GM21737 (cell line): ENCODE results near the gene MYBPHL.

ENCODE experiments used
- ATAC-seq: cut with Tn5 transposase; IDR thresholded peaks from one replicate; pipeline ENCODE4 v1.9.1; 2021; ENCODE audit warnings: mild to moderate bottlenecking, moderate library complexity; ENCODE audit not compliant: unreplicated experiment

The MYBPHL gene

DNA sequence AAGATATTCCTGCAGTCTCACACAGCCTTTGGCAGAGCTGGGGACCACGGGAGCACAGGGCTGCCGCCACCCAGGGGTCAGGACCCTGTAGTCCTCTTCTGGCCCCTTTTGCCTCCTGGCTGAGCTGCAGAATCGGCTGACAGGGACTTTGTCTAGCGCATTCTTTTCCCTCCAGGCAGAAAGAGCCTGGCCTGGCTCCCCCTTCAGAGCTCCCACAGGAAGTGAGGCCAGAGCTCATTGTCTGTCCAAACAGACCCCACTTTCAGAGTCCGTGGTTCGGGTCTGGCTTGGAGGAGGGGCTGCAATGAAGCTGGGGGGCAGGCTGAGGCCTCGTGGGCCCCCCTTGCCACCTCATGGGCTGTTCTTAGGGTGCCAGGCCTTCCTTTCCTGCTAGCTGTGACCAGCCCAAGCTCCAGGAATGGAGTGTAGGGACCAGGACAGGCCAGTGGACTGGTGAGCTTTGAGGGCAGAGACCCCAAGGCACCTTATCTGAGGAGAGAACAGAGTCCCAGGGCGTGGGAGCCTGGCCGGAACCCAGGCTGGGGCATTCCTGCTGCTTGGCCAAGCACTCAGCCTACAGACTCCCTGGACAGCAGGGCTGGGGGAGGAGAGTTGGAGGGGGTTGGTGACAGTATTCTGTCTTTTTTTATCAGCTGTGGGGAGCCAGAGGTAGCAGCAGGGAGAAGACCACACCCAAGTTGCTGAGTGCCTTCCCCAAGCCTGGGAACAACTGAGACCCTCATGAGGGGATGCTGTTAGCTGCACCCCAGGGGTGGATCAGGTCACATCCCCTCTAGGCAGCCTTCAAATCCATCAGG lies 52.8 kb downstream of the MYBPHL start:
- no peak for ATAC-seq

DNA sequence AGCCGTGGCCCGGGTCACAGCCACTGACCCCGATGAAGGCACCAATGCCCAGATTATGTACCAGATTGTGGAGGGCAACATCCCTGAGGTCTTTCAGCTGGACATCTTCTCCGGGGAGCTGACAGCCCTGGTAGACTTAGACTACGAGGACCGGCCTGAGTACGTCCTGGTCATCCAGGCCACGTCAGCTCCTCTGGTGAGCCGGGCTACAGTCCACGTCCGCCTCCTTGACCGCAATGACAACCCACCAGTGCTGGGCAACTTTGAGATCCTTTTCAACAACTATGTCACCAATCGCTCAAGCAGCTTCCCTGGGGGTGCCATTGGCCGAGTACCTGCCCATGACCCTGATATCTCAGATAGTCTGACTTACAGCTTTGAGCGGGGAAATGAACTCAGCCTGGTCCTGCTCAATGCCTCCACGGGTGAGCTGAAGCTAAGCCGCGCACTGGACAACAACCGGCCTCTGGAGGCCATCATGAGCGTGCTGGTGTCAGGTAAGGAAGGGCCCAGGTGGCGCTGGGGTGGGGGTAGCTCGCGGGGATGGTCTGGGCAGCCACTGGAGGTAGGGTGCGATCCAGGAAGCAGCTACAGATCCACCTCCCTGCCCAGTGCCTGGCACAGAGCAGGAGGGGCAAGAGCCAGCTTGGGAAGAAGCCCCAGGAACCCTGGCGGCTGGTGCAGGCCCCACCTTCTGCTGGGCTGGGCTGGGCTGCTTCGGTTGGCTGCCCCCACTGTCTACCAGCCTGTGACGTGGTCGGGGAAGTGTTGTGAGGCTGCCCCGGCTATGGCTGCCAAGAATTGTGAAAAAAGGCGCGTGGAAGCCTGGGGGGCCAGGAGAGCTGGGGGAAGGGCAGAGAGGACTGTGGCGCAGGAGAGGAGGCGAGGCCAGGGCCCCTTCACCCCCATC lies 53.7 kb downstream of the MYBPHL start:
- ATAC-seq, result no peak

DNA sequence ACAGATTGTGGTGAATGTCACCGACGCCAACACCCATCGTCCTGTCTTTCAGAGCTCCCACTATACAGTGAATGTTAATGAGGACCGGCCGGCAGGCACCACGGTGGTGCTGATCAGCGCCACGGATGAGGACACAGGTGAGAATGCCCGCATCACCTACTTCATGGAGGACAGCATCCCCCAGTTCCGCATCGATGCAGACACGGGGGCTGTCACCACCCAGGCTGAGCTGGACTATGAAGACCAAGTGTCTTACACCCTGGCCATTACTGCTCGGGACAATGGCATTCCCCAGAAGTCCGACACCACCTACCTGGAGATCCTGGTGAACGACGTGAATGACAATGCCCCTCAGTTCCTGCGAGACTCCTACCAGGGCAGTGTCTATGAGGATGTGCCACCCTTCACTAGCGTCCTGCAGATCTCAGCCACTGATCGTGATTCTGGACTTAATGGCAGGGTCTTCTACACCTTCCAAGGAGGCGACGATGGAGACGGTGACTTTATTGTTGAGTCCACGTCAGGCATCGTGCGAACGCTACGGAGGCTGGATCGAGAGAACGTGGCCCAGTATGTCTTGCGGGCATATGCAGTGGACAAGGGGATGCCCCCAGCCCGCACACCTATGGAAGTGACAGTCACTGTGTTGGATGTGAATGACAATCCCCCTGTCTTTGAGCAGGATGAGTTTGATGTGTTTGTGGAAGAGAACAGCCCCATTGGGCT lies 54.5 kb downstream of the MYBPHL start:
- ATAC-seq, result no peak

DNA sequence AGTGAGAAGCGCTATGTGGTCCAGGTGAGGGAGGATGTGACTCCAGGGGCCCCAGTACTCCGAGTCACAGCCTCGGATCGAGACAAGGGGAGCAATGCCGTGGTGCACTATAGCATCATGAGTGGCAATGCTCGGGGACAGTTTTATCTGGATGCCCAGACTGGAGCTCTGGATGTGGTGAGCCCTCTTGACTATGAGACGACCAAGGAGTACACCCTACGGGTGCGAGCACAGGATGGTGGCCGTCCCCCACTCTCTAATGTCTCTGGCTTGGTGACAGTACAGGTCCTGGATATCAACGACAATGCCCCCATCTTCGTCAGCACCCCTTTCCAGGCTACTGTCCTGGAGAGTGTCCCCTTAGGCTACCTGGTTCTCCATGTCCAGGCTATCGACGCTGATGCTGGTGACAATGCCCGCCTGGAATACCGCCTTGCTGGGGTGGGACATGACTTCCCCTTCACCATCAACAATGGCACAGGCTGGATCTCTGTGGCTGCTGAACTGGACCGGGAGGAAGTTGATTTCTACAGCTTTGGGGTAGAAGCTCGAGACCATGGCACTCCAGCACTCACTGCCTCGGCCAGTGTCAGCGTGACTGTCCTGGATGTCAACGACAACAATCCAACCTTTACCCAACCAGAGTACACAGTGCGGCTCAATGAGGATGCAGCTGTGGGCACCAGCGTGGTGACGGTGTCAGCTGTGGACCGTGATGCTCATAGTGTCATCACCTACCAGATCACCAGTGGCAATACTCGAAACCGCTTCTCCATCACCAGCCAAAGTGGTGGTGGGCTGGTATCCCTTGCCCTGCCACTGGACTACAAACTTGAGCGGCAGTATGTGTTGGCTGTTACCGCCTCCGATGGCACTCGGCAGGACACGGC lies 55.3 kb downstream of the MYBPHL start:
- ATAC-seq, result no peak

DNA sequence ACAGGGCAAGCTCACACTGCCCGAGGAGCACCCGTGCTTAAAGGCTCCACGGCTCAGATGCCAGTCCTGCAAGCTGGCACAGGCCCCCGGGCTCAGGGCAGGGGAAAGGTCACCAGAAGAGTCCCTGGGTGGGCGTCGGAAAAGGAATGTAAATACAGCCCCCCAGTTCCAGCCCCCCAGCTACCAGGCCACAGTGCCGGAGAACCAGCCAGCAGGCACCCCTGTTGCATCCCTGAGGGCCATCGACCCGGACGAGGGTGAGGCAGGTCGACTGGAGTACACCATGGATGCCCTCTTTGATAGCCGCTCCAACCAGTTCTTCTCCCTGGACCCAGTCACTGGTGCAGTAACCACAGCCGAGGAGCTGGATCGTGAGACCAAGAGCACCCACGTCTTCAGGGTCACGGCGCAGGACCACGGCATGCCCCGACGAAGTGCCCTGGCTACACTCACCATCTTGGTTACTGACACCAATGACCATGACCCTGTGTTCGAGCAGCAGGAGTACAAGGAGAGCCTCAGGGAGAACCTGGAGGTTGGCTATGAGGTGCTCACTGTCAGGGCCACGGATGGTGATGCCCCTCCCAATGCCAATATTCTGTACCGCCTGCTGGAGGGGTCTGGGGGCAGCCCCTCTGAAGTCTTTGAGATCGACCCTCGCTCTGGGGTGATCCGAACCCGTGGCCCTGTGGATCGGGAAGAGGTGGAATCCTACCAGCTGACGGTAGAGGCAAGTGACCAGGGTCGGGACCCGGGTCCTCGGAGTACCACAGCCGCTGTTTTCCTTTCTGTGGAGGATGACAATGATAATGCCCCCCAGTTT lies 56.1 kb downstream of the MYBPHL start:
- ATAC-seq, result no peak

DNA sequence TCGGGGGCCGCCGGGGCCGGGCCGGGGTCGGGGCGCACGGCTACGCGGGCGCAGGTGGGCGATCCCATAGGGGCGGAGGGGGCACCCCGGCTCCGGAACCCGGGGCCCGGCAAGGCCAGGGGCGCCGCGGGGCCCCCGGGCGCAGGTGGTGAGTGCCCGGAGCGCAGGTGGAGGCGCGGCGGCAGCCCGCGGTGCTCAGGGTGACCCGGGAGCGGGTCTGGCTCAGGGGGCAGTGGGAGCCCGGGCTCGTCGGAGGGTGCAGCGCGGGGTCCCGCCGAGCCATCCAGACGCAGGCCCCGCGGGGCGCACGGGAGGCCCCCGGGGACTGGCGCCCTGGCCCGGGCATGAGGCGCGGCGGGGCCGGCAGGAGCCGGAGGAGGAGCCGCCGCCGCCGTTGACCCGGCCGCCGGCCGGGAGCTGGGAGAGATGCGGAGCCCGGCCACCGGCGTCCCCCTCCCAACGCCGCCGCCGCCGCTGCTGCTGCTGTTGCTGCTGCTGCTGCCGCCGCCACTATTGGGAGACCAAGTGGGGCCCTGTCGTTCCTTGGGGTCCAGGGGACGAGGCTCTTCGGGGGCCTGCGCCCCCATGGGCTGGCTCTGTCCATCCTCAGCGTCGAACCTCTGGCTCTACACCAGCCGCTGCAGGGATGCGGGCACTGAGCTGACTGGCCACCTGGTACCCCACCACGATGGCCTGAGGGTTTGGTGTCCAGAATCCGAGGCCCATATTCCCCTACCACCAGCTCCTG lies 57.0 kb downstream of the MYBPHL start:
- peak; percentile 34 for ATAC-seq

DNA sequence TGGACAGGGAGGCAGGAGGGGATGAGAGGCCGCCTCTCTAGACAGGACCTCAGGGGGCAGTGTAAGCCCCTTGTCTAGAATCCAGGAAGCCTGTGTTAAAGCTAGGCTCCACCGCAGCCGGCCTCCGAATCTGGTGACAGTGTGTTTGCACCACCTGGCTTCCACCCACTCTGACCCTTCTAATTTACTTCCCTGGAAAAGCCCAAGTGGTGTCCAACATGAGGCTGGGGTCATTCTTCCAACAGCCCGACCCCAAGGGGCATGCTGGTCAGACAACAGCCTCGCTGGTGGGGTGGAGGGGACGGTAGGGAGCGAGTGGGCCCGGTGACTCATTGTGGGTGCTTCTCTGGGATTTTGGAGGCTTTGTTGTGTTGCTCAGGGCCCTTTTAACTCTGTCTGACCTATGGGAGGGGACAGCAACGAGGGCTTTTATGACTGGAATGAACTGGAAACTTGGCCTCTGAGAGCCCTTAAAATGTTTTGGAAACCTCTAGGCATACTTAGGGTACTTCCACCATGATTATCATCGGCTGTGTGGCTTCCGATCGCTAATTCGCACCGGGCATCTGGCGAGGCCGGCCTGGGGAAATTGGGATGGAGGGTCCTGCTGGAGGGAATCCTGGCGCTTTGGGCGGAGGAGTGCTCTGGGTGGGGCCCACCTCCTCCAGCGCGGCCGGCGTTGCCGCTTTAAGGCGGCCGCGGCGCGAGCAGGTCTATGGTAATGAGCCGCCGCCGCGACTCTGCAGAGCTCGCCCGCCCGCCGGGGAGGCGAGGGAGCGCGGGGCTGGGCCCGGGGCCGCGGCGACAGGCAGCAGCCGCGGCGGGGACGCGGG lies 57.8 kb downstream of the MYBPHL start, which contains the start of gene CELSR2:
TSS of gene CELSR2 (plus strand) at position 743 of the 833 bp plus-strand sequence. CDS start 541 bp downstream, outside the sequence.
- peak; percentile 76 for ATAC-seq

DNA sequence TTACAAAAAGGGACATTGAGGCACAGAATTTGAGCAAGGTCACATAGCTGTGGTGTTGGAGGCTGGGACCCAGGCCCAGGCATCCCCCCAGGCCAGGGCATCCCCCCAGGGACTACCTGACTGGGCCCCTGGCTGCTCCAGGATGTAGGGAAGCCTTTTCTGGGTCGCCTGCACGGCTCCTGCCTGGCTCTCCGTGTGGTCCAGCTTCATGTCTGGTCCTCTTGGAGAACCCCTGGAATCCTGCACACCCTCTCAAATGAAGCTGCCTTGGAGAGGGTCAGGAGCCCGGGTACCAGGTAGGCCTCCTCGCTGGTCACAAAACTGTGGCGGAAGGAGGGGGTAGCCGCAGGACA lies 58.4 kb downstream of the MYBPHL start:
- ATAC-seq, result no peak

DNA sequence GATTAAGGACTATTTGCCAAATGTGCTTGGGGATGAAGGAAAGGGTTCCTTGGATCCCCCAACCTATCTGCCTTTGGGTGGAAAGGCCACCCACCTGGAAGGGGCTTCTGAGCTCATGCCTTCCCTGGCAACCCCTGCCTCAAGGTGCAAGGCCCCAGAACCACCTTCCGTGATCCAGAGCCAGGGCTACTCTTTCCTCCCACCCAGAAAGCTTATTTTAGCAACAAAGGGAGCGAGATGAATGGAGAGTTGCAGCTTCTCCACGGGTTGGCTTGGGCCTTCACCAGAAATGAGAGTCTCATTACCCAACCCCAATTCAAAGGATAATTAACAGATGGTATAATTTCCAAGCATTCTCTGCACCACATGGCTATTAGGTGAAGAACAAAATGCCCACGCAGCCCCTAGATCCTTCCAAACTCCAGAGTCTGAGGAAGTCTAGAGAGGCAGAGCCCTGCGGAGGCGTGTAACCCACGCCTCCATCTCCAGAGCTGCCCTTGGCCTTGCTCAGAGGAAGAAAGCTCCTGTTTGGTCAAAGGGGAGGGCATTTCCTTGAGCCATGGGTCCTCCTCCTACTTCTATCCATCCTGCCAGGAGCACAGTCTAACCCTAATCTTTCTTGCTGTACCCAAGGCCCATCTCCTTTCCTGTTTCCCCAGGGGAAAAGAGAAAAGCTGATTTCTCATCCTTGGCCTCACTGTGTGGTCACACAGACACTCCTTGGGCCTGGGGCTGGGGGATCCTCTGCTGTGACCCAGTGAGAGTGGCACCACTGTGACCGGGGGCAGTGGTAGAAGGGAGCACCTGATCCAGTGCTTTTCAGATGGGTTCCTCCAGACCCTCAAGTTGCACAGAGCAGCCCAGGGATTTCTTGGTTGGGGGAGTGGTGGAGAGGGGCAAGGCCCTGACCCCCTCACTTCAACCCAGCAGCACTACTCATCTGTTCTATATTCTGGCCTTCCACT lies 59.1 kb downstream of the MYBPHL start:
- ATAC-seq, result no peak

DNA sequence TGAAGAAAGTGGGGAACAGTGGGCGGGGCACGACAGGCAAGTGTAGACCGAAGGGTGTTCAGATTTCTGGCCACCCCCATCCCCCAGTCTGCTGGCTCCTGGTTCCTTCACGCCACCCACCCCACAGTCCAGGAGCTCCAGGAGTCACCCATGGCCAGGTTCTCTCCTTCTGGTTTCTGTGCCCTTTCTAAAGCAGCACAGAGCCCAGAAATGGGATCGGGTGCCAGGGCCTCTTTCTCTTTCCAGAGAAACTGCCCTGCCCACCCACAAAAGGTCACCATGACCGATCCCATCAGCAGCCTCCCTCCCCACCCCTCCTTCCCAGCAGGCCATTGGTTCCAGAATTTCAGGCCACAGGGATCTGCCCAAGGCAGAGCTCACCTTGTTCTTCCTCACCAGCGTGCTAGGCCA lies 60.7 kb downstream of the MYBPHL start:
- no peak for ATAC-seq

DNA sequence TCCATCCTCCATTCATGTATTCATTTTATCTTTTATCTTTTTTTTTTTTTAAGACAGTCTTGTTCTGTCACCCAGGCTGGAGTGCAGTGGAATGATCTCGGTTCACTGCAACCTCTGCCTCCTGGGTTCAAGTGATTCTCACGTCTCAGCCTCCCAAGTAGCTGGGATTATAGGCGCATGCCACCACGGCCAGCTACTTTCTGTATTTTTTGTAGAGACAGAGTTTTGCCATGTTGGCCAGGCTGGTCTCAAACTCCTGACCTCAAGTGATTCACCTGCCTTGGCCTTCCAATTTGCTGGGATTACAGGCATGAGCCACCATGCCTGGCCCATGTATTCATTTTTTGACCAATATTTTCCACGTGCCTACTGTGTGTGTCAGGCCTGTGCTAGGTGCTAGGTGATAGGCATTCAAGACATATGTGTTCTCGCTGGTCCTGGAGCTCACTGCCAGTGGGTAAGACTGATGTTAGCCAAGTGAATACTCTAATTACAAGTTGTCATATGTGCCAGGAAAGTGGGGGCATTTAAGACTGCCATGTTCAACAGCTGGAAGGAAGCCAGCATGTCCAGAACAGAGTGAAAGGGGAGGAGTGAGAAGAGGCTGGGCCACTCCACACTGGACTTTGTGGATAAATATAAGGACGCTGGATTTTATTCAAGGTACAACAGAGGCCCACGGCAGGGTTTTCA lies 62.8 kb downstream of the MYBPHL start:
- ATAC-seq, result no peak

DNA sequence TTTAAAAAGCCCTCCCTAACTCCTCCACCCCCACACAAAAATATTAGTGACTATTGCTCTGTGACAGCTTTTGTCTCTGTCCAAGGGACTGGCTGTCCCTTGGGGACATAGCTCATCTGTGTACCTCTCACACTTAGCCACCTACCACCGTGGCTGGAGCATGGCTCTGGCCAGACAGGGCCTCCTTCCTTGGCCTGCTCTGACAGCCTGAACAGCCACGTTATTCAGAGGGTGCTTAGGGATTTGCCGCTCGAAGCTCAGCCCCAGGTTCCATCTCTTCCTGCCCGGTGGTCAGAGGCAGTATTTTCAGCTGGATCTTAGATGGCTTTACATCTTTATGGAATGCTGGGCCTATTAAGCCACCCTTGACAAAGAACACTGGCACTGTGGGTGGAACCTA lies 63.6 kb downstream of the MYBPHL start:
- ATAC-seq, result no peak

DNA sequence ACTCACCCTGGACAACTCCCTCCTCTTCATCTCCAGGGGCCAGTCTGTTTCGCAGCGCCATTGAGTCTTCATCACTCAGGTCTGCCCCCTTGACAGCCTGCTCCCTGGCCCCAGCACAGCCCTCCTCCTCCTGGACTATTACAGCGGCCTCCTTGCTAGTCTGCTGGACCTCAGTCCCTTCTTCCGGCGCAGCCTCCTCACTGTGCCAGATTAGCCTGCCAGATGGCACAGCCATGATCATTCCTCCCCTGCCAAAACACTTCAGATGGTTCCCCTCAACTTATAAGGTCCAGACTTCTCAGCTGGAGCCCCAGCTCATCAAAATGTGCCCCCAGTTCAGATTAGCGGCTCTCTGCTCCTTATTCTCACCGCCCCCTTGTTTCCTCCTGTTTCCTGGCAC lies 64.4 kb downstream of the MYBPHL start:
- no peak for ATAC-seq
